ENCODE results near the gene MORN1.

The MORN1 gene

GRCh38 chr1:2274231-2274928 lies 117.0 kb downstream of the MORN1 start:
- no peak for DNase-seq (ENCODE audit: low read depth)

GRCh38 chr1:2273401-2274090 lies 117.8 kb downstream of the MORN1 start:
- no peak for DNase-seq (ENCODE audit: low read depth)

- no peak for DNase-seq (ENCODE audit: low read depth)
These were observed 118.5 kb downstream of the MORN1 start for GRCh38 chr1:2272686-2273400.

GRCh38 chr1:2271841-2272655 lies 119.3 kb downstream of the MORN1 start:
- no peak for DNase-seq (ENCODE audit: low read depth)

All from CMK (cell line).